Retinal pigment epithelial cell (primary cell): ENCODE measurements around the gene HIP1.

ENCODE experiments used
- DNase-seq: peaks from one replicate; pipeline ENCODE4 v3.0.0-alpha.2; 2010; ENCODE audit warnings: low read depth
- H3K4me3 ChIP-seq: 2 replicates; pipeline ENCODE4 v1.5.1; 2011; ENCODE audit warnings: mild to moderate bottlenecking, low read length, control low read depth, moderate library complexity
- TF ChIP-seq, protein P1 (sequence below): conservative IDR thresholded peaks from 2 replicates; pipeline ENCODE4 v1.5.1; 2011; ENCODE audit warnings: low read depth, low read length, control low read depth, inconsistent platforms

HIP1 gene

DNA sequence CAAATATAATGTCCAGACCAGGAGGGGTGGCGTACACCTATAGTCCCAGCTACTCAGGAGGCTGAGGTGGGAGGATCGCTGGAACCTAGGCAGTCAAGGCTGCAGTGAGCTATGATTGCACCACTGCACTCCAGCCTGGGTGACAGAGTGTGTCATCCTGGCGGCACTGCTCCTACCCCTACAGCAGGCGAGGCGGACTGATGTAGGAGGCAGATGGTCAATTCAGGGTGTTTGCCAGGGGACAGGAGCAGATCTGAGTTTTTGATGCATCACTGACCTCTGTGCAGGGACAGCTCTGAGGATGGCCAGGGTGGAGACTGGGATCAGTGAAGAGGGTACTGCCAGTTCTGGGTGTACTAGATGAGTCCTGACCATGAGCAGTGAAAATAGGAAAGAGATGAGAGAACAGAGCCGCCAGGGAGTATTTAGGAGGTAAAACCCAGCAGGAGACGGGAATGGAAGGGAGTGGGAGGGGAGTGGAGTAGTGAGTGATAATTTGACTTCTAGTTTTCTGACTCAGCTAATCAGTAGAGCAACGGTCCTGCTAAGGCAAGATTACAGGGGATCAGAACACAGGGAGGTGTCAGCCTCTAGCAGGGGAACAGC, 75.3 kb downstream of the HIP1 start:
- DNase-seq, result no peak
- H3K4me3 ChIP-seq, result no peak overlapping the region
- TF ChIP-seq, protein P1, sequence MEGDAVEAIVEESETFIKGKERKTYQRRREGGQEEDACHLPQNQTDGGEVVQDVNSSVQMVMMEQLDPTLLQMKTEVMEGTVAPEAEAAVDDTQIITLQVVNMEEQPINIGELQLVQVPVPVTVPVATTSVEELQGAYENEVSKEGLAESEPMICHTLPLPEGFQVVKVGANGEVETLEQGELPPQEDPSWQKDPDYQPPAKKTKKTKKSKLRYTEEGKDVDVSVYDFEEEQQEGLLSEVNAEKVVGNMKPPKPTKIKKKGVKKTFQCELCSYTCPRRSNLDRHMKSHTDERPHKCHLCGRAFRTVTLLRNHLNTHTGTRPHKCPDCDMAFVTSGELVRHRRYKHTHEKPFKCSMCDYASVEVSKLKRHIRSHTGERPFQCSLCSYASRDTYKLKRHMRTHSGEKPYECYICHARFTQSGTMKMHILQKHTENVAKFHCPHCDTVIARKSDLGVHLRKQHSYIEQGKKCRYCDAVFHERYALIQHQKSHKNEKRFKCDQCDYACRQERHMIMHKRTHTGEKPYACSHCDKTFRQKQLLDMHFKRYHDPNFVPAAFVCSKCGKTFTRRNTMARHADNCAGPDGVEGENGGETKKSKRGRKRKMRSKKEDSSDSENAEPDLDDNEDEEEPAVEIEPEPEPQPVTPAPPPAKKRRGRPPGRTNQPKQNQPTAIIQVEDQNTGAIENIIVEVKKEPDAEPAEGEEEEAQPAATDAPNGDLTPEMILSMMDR, result no peak

DNA sequence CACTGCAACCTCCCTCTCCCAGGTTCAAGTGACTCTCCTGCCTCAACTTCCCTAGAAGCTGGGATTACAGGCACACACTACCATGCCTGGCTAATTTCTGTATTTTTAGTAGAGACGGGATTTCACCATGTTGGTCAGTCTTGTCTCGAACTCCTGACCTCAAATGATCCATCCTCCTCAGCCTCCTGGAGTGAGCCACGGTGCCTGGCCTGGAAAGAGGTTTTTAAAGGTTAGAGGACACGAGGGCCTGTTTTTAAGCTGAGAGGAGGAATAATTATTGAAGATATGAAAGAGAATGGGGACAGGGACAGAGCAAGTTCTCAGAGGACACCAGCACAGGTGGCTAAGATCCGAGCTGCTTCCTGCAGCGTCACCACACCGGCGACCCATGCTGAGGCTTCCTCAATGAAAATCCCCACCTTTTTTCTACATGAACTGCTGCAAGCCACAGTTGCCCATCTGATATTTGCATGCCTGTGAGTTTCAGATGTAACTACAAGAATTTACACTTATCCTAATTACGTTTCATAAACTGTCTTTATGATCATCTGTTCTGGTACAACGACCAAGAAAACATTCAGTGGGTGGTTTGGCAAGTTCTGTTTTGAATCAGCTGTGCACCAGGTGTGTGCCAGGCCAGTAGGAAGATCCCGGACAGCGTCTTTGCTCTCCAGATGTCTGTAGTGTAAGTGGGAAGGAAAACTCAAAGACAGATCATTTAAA, 76.0 kb downstream of the HIP1 start:
- TF ChIP-seq, protein P1, result no peak
- DNase-seq, result no peak
- H3K4me3 ChIP-seq, result no peak overlapping the region

DNA sequence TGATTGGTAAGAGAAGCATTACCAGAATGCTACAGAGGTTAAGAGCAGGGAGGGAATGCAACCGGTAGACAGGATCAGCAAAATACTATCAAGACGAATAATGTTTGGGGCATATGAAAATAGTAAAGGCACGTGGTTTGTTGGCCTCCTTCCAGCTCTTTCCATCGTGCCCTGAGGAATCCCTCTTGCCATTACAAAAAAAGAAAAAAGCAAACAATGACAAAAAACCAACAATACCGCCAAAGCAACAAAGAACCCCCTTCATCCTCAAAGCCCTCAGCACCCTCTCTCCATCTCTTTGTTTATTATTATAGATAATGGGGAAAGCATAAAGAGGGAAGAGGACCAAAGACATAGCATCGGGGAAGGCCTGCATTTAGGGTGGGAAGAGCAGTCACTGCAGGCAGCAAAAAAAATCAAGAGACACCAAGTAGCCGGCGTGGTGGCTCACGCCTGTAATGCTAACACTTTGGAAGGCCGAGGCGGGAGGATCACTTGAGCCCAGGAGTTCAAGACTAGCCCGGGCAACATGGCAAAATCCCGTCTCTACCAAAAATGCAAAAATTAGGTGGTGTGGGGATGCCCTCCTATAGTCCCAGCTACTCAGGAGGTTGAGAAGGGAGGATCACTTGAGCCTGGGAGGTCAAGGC, 78.0 kb downstream of the HIP1 start:
- no peak for DNase-seq
- no peak overlapping the region for H3K4me3 ChIP-seq
- TF ChIP-seq, protein P1, result no peak

DNA sequence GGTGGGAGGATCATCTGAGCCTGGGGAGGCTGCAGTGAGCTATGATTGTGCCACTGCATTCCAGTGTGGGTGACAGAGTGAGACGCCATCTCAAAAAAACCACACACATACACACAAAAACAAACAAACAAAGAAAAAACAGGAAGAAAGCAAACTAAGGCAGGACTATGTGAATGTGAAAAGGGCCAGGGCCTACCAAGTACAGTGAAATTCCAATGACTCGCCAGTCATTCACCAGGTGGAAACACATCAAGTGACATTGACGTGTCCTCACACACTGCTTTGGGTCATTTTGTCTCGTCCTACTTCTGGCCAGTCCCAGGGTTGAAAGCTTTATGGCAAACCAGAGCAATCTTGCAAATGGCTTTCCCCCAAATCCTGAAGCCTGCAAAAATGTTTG, 79.9 kb downstream of the HIP1 start:
- TF ChIP-seq, protein P1, result no peak
- H3K4me3 ChIP-seq, result no peak overlapping the region
- no peak for DNase-seq

DNA sequence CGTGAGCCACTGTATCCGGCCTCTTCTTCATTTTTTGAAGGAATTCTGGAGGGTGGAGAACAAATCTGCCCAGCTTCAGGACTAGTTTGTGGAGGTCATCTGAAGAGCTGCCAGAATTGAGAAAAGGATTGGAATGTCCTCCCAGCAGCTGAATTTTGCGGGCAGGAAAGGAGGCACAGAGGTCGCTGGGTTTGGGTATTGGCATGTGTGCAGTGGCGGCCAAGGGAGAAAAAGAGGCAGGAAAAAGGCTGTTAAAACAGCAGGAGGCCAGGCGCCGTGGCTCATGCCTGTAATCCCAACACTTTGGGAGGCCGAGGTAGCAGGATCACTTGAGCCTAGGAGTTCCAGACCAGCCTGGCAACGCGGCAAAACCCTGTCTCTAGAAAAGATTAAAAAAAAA, 80.4 kb downstream of the HIP1 start:
- TF ChIP-seq, protein P1, result no peak
- DNase-seq, result no peak
- no peak overlapping the region for H3K4me3 ChIP-seq

DNA sequence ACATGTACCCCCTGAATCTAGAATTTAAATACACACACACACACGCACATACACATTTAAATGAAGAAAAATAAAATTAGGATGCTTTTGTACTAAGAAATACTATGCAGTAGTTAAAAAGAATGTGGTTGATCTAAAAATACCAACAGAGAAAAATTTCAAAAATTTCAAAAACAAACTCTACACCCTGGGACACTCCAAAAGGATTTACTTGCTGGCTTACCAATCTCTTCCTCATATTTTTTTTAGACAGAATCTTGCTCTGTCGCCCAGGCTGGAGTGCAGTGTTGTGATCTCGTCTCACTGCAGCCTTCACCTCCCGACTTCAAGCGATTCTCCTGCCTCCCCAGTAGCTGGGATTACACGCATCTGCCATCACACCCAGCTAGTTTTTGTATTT, 80.9 kb downstream of the HIP1 start:
- no peak for DNase-seq
- H3K4me3 ChIP-seq, result no peak overlapping the region
- TF ChIP-seq, protein P1, result no peak
